SHP77 (cell line): Measurements from ENCODE around the gene DUS1L.

Experiments
- DNase-seq, 2 experiments: peaks; one replicate each; lab custom pipeline; 2025; lab: John Stamatoyannopoulos, UW

The DUS1L gene

DNA sequence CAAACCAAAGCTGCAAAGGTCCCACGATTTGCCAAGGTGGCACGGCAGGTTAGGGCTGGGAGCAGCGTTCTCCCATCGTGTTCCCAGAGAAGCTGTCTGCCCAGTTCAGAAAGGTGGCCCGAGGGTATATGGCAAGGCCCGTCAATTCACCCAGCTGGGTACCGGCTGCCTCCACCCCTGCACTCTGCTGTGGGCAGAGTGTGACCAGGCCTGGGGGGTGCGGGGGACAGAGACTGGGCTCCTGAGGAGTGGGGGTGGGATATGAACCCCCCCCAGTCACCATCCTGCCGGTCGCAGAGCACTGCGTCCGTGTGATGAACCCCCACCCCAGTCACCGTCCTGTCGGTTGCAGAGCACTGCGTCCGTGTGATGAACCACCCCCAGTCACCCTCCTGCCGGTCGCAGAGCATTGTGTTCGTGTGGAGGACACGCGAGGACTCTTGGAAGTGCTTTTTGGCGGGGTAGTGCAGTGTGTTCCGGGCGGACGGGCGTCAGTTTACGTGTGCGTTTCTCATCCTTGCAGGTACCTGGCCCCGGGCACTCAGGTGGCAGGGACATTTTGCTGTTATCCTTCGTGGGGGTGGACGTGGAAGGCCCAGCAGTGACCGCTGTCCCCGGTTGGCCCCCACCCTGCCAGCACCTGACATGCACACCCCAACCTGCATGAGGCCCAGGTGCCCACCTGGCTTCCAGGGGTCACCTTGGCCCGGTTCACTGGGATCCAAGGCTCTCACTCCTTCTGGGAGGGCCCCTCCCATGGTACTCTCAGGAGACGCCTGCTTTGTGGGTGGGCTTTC, 35.1 kb upstream of the DUS1L start:
- no peak for DNase-seq

GRCh38 chr17:82098939-82099763, 33.5 kb upstream of the DUS1L start:
- peak in 1 of 2 experiments; percentile 26 for DNase-seq

DNA sequence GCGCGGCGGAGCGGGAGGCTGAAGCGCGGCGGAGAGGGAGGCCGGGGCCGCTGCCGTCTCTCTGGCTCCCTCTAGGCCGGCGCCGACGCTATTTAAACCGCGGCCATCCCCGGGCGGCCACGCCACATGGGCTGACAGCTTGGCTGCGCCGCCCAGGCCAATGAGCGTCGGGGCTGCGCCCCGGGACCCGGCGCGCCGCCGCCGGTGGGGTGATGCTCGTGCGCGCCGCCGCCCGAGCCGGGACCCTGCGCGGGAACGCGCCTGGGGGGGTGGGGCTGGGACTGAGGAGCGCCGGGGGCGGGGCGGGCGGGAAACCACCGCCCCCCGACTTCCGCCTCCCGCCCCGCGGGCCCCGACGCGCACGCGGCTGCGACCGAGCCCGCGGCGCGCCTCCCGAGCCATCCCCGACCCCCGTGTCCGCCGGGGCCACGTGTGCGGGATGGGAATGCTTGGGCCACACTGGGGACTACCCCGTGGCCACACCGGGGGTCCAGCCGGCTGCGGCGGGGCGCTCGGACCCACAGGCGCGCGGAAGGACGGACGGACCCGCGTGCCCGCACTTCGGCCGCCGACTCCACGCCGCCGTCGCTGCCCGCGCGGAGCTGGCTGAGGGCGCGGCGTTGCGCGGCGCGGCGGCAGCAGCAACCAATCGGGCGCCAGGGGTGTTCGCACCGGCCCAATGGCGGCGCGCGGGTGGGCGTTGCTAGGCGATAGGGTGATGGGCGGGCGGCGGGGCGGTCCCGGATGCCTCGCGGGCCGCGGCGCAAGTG, 32.8 kb upstream of the DUS1L start, which contains the start of gene FASN:
Gene FASN, minus strand, starts transcription at position 68 of the 770 bp plus-strand sequence. CDS start 1,791 bp downstream, outside the sequence.
- peak; percentile 94 to 95 for DNase-seq

- DNase-seq, result no peak
Observed at GRCh38 chr17:82097919-82098168, 32.2 kb upstream of the DUS1L start.

DNA sequence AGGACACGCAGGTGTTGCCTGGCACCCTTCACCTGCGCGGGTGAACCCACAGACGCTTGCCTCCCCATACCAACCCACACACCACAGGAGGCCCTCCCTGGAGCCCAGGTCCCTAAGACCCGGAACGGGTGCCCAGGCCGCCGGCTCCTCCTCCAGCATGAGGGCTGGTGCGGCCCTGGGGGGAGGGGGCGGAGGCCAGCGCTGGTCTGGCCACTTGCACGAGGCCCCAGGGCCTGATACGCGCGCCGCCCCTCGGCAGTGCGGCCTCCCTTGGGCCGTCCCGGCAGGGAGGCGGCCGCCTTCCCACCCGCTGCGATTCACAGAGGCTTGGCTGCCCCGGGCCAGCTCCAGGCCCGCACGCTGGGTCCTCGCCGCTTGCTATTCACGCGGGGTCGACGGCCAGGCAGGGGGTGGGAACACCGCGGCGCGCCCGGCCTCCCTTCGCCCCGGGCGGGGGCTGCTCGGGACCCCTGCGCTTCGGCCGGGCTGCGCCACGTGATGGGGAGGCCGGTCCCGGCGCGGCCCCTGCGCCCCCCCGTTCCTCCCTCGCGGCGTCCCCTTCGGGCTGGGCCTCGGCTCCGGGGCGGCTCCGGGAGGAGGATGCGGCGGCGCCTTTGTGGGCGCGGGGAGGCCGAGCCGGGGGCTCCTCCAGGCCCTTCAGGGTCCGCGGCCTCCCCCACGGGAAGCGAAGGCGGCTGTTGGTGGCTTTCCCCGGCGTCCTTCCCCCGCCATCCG, 31.7 kb upstream of the DUS1L start:
- no peak for DNase-seq

- DNase-seq, result no peak
Observed at GRCh38 chr17:82096709-82097183, 31.1 kb upstream of the DUS1L start.

- no peak for DNase-seq
Observed at GRCh38 chr17:82095777-82096708, 30.4 kb upstream of the DUS1L start.

- DNase-seq, result no peak
Observed at GRCh38 chr17:82094931-82095776, 29.6 kb upstream of the DUS1L start.

DNA sequence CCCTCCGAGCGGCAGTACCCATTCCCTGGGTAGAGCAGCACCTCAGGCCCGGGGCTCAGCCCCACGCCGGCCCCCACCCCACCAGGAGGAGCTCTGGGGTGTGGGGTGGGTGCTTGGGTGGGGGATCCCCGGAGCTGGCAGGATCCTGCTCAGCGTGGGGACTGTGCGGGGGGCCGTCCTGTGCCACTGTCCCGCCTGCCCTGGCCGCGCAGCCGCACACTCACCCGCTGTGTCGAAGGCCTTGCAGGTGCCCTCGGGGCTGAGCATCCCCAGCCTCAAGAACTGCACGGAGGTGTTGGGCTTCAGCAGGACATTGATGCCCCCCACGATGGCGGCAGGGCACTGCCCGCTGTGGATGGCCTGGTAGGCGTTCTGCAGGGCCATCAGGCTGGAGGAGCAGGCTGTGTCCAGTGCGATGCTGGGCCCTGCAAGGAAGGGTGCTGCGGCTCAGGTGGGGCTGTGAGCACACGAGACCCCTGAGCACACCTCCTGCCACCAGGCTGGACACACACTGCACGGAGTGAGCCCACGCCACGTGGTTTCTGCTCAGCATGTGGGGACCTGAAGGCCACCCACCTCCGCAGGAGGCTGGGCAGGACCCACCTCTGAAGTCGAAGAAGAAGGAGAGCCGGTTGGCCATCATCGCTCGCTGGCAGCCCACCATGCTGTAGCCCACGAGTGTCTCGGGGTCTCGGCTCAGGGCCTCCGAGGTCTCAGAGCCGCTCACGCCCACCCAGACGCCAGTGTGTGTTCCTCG, 27.6 kb upstream of the DUS1L start:
- DNase-seq, result no peak

DNA sequence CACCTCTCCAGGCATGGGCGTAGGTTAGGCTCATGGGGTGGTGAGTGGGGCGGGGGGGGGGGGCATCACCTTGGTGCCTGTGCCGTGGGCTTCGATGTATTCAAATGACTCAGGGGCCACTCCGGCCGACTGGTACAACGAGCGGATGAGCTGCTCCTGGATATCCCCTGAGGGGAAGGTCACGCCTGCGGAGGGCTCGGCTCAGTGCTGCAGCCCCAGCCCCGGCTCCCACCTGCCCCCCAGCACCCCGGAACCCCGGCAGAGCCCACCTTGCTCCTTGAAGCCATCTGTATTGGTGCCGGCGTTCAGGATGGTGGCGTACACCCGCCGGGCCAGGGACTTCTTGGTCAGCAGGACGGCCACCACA, 27.0 kb upstream of the DUS1L start:
- no peak for DNase-seq

- no peak for DNase-seq
Observed at GRCh38 chr17:82092094-82092586, 26.5 kb upstream of the DUS1L start.

GRCh38 chr17:82091264-82092066, 25.9 kb upstream of the DUS1L start:
- no peak for DNase-seq

DNA sequence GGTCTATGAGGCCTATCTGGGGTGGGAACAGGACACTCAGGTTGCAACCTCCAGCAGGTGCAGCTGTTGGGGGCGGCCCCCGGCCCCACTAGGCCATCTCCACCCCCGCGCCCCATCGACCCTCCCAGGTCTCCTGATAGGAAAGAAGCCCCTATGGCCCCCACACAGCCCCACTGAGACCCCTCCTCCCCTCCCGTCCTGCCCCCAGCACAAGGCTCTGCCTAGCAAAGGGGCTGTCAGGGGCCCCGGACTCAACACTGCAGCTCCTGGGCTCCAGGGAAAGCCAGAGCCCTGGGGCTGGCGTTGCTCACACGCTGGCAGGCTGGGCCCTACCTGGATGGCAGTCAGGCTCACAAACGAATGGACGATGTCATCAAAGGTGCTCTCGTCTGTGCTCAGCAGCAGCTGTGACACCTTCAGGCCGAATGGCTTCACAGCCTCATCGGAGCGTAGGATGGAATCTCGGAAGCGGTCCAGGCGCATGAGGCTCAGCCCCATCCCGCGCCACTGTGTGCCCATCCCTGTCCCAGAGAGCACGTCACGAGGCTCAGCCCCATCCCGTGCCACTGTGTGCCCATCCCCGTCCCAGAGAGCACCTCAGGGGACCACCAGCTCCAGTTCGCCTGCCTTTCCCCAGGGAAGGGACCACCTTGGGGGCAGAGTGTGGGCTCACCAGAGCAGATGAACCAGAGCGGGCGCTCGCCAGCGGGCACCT, 25.1 kb upstream of the DUS1L start:
- no peak for DNase-seq

DNA sequence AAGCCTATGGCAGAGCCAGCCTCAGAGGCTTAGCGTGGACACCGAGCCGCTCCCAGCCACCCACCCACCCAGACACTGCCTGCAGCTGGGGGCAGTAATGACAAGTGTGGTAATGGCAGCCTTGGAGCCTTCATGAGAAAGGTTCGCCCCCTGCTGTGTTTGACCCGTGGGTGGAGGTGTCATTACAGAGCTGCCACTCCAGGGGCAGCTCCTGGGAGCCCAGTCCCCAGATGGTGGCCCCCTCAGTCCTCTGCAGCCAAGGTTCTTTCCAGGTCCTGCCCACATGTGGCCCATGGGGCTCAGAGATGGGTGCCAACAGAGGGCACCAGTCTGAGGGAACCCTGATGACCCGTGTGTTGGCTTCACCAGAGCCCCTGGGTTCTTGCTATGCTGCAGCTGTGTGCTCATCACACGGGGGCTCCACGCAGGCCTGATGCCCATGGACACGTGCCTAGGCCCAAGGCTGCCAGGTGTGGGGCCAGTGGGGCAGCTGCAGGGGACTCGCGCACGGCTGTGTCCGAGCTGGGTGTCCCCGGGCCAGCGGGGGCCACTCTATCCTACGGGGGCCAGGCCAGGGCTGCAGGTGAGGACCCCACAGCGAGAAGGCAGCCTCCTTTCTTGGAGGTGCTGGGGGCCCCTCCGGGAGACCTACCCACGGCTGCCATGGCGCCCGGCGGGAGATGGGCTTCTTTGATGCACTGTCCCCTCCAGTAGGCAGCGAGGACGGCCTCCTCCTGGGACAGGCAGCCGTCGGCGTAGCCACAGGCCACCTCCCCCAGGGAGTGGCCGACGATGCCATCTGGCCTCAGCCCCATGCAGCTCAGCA, 24.3 kb upstream of the DUS1L start:
- DNase-seq, result no peak

- DNase-seq, result no peak
Observed at GRCh38 chr17:82088838-82089722, 23.5 kb upstream of the DUS1L start.
